HL-60/S4 treated with phorbol 12-myristate 13-acetate at 8.2 ng/mL for 4 days and 3 days (cell line): ENCODE measurements around the gene PDP2.

Source experiments
- in situ Hi-C: fragments of 300-500 bp; cut with MboI; formaldehyde crosslinking; loops from 2 replicates; pipeline ENCODE4 v1.15.0; 2022; ENCODE audit warnings: low sequenced_read_pairs

The PDP2 gene, protein sequence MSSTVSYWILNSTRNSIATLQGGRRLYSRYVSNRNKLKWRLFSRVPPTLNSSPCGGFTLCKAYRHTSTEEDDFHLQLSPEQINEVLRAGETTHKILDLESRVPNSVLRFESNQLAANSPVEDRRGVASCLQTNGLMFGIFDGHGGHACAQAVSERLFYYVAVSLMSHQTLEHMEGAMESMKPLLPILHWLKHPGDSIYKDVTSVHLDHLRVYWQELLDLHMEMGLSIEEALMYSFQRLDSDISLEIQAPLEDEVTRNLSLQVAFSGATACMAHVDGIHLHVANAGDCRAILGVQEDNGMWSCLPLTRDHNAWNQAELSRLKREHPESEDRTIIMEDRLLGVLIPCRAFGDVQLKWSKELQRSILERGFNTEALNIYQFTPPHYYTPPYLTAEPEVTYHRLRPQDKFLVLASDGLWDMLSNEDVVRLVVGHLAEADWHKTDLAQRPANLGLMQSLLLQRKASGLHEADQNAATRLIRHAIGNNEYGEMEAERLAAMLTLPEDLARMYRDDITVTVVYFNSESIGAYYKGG

DNA sequence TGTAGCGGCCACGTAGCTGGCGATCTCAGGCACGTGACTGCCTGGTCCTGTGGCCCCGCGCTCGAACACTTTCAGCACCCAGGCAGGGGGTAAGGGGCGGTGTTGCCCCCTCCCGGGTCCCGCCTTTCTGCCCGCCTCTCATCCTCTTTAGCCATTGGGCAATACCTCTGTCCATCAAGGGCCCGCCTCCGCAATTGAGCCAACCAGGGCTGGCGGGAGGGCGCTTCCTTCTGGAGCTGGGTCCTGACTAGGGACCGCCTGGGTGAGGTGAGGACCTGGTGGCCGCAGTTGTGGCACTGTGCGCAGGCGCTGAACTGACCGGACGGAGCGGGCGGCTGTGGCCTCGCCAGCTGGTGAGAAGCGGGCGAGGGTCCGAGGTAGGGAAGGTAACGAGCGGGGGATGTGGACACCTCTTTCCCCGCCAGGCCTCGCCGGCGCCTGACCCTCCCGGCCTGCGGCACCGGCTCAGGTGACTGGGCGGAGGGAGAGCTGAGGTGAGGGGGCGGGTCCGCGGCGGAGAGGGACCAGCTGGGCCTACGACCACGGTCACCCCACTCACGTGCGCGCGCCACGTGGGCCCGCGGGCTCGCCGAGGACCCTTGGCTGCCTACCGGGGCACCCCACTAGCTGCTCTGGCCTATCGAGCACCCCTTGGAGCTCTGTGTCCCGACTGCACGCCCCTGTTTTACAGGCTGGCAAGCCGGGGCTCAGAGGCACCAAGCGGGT lies at the start of gene PDP2:
Gene PDP2 (plus strand): TSS at position 228 of the 726 bp plus-strand sequence. CDS start 3,770 bp downstream, outside the sequence.
- in situ Hi-C loops, result no loop called here

DNA sequence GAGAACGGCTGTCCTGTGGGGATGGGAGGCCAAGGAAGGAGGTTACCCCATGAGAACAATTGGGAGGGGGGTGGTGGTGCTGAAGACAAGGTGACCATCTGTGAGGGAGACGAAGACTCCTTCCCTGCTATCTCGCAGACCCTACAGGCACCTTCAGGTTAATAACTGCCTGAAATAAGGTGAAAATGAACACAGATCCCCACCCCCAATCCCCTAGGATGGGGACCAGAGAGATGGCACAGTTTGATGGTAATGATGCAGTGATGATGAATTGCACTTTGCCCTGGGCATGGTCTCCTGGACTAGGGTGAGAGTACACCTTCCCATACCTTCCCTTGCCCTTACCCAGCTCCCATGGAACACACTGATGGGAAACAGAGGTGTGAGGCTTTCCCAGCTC lies 48.1 kb upstream of the PDP2 start:
- in situ Hi-C loops, result no loop called here

DNA sequence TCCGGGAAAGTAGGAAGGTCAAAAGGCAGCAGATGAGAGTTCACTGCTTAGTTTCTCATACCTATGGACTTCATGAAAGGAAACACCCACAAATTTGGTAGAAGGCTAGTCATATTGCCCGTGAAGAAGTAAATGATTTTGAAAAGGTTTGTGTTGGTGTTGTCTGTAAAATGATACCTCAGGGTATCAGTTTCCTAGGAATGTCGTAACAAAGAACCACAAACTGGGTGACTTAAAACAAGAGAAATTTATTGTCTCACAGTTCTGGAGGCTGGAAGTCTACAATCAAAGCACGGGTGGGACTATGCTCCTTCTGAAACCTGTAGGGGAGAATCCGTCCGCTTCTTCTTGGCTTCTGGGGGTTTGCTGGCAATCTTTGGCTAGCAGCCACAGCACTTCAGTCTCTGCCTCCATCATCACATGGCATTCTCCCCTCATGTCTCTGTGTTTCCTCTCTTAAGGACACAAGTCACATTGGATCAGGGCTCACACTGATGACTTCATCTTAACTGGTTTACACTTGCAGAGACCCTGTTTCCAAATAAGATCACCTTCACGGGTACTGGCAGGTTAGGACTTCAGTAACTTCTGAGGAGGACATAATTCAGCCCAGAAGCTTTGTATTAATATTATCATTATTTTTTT lies 47.5 kb upstream of the PDP2 start:
- in situ Hi-C loops, result no loop called here

DNA sequence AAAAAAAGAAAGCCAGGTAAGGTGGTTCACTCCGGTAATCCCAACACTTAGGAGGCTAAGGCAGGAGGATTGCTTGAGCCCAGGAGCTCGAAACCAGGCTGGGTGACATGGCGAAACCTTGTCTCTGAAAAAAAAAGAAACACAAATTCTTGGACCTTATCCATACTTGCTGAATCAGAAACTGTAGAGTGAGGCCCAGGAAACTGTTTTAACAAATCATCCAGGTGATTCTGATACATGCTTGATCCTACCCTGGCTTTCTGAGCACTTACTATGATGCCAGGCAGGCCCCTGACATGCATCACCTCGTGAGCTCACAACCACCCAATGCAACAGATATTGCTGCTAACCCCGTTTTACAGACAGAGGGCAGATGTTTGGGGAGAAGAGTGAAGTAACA lies 45.6 kb upstream of the PDP2 start:
- in situ Hi-C loops, result no loop called here

DNA sequence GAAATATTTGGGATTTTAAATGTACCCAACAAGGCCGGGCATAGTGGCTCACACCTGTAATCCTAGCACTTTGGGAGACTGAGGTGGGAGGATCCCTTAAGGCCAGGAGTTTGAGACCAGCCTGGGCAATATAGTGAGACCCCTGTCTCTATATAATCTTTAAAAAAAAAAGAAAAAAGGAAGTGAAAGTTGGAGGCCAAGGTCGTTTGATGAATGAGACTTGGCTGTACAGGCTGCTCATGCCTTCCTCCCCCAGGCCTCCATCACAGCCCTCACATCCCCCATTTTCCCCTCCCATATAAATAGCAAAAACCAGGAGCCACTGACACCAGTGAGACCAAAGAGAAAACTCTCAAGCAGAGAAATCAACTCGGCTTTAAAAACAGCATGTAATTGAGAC lies 39.4 kb upstream of the PDP2 start:
- in situ Hi-C loops, result no loop called here

DNA sequence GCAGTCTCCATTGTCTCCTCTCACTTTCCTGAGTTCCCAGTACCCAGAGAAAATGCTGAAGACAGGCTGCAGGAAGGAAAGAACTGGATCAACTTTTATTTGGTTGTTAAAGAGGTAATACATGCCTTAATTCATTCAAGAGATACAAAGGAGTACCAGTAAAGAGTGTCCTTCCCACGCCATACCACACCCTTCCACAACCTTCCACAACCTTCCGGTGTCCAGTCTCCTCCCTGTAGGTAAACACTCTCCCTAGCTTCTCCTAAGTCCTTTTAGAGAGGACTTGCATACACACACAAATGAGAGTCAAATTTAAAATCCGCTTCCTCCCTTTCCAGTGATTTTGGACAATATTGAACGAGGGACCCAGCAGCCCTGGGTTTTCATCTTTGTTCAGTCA lies 38.9 kb upstream of the PDP2 start:
- in situ Hi-C loops, result no loop called here

DNA sequence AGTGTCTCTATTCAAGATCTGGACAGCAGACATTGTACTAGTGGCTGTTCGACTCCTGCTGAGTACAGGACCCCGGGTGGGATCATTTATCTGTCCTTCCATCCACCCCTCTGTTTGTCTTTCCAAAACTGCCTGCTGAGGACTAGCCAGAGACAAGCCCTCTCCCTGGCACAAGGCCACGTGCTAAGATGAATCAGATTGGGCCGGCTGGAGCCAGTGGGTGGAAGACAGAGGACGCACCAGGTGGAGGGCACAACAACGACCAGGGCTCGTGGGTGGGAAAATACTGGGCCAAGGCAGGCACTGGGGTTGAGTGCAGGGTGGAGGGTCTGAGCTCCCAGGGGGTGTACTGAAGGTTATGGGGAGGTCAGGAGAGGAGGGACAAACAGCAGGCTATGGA lies 37.5 kb upstream of the PDP2 start:
- in situ Hi-C loops, result no loop called here

DNA sequence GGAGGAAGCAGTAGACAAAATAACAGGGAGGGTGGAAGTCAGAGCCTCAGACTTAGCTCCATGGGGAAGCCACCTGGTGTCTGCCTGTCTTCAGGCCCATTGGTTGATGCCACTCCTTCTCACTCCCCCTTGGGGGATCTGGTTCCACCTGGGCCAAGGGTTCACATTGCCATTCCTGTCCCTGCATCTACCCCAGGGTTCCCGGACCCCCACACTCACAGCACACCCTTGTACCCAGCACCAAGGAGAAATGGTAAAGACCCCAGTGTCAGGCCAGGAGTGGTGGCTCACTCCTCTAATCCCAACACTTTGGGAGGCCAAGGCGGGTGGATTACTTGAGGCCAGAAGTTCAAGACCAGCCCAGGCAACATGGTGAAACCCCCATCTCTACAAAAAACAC lies 37.1 kb upstream of the PDP2 start:
- in situ Hi-C loops, result no loop called here

DNA sequence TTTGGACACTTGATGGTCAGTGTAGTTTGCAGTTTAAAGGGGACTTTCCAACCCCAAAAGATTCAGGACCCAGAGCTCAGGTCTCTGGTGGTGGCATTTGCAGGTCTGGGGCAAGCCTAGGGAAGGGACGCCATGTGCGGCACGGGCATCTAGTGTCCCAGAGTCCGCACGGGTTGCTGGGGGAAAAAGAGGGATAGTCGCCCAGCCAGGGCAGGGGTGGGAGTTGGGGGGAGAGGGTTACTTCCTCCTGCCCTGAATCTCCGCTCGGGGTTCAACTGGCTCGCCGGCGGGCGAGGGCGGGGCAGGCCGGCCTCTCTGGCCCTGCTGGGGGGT lies 36.3 kb upstream of the PDP2 start:
- in situ Hi-C loops, result no loop called here

DNA sequence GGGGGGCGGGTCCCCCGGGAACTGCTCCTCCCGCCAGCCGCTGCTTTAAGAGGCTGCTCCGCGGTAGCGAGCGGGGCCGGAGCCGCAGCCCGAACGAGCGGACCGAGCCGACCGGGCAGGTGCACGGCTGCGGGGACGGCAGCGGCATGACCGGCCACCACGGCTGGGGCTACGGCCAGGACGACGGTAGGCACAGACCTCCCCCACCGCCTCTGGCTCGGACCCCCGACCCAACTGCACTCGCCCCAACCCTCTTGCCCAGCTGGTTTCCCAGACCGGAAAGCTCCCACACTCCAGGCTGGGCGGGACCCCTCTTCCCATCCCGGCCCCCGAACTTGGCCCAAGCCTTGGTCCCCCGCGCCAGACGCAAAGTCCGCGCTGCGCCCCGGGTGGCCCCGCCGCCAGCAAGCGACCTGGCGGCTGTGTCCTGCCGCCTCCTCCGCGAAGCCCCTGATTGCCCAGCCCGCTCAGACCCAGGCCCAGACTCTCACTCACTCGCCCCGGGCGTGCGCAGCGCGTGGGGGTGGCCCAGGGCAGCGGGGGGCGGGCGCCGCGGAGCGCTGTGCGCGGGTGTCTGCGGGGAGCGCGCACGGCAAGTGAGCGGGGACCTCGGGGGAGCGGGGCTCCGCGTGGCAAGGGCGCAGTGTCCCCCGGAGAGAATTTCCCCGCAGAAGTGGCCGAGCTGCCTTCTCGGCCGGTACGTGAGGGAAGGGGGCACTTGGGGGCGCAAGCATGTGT lies 35.8 kb upstream of the PDP2 start, which contains the start of gene CA7:
Gene CA7 (plus strand): TSS at position 73 of the 738 bp plus-strand sequence. CDS start 74 bp downstream, at position 147.
- in situ Hi-C loops, result no loop called here

DNA sequence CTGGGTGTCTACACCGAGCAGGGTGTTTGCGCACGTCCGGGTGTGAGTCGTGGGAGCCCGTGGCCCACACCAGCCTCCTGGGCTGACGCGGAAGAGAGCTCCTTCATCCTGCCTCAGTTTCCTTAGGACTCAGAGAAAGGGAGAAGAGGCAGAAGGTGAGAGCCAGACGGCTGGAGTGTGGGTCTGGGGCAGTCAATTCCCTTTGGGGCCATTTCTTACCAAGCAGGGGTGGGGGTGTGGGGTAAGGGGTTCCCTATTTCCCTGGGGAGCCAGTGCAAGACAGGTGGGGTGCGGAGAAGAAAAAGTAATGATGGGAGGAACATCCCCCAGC lies 35.3 kb upstream of the PDP2 start:
- in situ Hi-C loops, result no loop called here

DNA sequence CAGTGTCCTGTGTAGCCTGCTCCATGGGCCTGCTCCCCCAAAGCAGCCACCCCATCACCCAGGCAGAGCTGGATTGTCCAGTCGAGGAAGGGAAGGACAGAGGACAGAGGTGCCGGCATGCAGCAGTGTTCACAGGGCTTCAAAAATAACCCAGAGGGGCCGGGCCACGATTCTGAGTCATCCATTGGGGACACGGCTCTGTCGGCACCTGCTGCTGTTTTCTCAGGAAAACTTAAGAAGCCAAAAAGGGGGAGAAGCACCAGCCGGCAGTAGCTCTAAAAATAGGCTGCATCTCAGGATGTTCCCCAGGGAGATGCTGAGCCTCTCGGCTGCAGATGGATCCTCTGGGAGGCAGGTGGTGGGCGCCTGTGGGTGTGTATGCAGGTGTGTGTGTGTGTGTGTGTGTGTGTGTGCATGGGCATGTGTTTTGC lies 34.5 kb upstream of the PDP2 start:
- in situ Hi-C loops, result no loop called here

DNA sequence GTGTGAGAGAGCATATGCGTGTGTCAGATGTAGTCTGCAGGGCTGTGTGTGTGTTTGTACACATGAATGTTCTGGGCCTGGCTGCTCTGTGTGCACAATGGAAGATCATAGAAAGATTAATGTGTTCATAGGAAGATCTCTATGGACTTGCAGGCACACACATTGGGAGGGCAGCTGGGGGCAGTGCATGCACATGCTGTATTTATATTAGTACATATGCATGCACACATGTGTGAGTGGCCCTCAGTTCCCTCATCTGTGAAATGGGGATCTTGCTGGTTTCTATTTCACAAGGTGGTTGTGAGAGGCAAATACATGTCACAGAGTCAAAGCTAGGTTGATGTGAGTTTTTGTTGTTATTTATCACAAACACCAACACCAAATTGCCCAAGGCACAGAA lies 34.0 kb upstream of the PDP2 start:
- in situ Hi-C loops, result no loop called here

DNA sequence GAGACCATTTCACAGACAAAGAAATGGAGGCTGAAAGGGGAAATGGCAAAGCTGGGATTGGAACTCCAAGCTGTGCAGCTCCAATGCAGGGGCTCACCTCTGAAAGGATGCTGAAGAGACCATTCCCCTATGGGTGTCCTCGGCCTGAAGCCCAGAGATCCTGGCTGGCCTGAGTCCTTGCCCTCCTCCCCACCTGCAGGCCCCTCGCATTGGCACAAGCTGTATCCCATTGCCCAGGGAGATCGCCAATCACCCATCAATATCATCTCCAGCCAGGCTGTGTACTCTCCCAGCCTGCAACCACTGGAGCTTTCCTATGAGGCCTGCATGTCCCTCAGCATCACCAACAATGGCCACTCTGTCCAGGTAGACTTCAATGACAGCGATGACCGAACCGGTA lies 33.5 kb upstream of the PDP2 start:
- in situ Hi-C loops, result no loop called here

DNA sequence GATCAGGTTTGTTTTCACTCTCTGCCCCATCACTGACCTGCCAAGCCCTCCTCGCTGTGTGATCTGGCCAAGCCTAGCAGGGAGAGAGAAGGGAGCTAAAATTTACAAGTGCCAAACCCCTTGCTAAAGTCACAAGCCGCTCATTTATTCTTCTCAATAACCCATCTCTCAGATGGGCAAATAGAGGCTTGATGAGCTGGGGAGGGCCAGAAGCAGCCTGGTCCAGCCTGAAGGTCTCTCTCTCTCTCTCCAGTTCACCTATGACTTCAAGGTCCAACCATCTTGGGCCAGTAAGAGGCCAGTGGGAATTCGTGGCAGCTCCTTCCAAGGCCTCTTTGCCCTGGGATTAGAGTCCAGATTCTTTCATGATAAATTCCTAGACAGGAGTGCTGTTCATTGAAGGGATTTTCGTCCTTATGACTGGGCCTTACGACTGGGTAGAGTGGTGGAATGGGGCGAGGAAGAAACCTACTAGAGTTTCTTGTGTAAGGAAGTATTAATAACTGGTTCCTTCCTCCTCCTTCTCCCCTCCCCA lies 32.7 kb upstream of the PDP2 start:
- in situ Hi-C loops, result no loop called here

DNA sequence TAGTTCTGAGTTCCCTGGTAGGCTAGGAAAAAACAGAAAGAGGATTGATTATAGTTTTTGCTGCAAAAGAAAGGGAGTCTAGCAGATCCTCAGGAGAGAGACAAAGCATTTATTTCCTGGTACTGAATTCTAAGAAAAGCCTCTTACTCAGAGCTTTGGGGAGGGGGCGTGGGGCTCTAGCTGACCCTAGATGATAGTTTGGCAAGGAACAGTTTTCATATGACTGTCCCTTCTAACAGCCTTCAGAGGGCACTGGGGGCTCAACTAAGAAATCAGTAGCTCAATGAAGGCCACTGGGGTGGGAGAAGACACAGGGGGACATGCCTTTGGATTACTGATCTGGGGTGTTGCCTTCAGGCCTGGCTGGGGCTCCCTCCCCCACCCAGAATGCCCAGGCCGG lies 32.1 kb upstream of the PDP2 start:
- in situ Hi-C loops, result no loop called here

DNA sequence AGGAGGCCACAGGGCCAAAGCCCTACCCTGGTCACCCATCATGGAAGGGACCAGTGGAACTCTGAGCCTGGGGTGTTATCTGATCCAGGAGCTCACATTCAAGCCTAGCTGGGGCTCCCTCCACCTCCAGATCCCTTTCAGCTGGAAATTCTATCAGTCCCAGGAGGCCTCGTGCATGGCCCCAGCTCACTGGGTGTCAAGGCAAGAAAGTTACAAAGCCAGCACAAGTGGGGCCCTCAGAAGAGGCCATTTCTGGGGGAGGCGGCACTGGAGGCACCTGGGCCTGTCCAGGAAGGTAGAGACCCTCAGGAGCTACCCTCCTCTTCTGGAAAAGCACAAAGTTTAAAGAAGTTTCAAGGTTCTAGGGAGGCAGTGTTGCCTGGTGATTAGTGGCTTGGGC lies 31.3 kb upstream of the PDP2 start:
- in situ Hi-C loops, result no loop called here

DNA sequence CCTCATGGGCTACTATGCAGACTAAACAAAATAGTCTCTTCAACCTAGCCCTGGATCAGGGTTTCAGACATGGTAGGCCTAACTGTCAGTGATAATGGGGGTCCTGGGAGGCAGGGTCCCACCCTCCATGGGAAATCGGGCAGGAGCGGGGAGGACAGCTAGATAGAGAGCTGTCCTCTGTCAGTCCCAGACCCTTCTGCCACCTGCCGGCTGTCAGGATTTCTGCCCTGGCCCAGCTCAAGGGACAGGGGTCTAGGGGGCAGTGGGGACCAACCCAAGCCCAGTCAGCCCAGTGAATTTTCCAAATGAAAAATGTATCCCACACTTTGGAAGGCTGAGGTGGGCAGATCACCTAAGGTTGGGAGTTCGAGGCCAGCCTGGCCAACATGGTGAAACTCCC lies 30.8 kb upstream of the PDP2 start:
- in situ Hi-C loops, result no loop called here

DNA sequence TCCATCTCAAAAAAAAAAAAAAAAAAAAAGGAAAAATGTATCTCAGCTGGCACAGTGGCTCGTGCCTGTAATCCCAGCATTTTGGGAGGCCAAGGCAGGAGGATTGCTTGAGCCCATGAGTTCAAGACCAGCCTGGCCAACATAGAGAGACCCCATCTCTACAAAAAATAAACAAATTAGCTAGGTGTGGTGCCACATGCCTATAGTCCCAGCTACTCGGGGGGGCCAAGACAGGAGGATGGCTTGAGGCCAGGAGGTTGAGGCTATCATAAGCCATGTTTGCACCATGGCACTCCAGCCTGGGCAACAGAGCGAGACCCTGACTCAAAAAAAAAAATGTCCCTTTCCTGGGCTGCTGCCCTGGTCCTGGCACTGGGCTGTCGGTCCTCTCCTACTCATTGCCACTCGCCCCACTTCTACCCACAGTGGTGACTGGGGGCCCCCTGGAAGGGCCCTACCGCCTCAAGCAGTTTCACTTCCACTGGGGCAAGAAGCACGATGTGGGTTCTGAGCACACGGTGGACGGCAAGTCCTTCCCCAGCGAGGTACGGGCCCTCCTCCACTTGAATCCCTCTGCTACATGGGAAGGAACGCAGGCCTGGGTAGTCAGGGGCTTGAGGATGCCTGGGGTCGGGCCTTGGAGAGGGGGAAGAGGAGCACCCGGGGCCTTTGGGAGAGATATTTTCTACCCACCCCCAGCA lies 30.1 kb upstream of the PDP2 start:
- in situ Hi-C loops, result no loop called here
